Right renal cortex interstitium (tissue), 3 donors: ENCODE measurements around the gene MXRA8. TPM values are rescaled to one million over a fixed set of nuclear protein-coding genes. Genes with fewer than 3 reads are reported as not detected.

Experiments
- DNase-seq, 3 donors: peaks; one replicate each; pipeline ENCODE4 v3.0.0-alpha.2; 2013; ENCODE audit warnings: low read depth in 3 of 3, low spot score in 2 of 3
- polyA plus RNA-seq, 3 donors: library from polyadenylated mRNA; unstranded; fragments of 120-200 nt; gene quantifications; one replicate each; pipeline ENCODE4 v1.2.1, GENCODE V29; 2013; ENCODE audit not compliant: insufficient read length in 3 of 3

MXRA8 gene
- polyA plus RNA-seq, 3 donors: 145 to 157 (median 156) TPM

DNA sequence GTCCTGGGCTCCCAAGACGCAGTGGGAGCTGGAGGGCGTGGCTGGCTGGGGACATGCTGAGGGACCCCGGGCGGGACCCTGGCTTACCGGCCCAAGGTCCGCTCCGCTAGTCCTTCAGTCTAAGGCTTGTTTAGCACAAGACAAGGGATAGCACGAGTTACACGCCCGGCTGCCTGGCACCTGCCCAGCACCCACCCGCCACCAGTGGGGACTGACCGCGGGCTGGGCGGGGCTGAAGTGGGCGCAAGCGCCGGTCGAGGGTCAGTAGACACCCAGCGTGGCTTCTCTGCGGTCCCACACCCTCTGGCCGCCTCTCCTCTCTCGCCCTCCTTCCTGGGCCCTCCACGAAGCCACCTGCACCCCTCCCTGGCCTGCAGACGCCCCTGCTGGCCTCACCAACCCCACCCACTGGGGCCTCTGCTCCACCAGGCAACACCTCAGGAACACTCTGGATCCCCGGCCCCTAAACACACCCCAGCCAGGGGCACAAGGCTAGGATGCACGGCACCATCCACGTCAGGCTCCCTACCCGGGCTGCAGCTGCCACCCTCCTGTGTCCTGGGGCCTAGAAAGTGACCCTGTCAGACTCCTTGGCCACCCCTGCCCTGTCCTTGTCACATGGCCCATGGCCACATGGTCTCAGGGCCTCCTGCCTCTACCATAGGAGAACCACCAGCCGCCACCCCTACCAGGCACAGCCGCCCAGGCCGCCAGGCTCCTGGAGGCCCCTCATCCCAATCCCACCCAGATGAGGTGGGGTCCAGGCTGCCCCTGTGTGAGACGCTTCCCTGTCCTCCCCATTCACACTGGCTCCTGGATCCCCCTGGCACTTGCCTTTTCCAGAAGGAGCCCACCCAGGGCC is 21.2 kb downstream of the MXRA8 start:
- no peak for DNase-seq

DNA sequence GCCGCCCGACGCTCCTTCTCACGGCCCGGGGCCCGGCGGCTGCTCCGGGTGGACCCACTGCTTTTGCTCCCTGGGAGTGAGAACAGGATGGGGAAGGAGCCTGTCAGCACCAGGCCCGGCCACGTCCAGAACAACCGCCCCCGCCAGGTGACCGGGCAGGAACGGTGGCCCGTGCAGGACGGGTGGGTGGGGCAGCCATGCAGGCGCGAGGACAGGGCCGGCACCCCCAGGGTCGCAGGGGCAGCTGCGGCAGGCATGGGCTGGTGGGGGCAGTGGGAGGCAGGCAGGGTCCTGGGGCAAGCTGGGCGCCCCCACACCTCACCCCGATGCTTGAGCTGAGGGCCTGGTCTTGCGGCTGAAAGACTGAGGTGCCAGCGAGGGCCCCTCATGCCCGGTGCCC is 21.9 kb downstream of the MXRA8 start:
- no peak for DNase-seq

DNA sequence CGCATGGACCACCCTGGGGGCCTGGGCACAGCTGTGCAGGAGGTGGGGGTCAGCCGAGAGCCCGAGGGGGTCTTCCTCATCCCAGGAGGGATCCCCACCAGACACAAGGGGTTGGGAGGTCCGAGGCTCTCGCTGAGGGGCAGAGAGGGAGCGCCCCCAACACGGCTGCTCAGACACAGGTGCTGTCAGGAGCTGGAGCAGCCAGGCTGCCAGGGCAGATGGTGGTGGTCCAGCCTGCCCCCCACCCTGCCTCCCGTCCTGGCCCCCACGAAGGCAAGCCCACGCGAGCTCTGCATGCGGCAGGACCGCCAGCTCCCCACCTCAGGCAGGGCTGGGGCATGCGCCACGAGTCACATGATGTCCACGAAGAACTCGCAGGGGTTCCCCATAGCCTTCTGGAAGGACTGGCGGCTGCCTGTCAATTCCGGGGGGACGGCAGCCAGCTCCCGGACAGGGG is 22.5 kb downstream of the MXRA8 start:
- no peak for DNase-seq

DNA sequence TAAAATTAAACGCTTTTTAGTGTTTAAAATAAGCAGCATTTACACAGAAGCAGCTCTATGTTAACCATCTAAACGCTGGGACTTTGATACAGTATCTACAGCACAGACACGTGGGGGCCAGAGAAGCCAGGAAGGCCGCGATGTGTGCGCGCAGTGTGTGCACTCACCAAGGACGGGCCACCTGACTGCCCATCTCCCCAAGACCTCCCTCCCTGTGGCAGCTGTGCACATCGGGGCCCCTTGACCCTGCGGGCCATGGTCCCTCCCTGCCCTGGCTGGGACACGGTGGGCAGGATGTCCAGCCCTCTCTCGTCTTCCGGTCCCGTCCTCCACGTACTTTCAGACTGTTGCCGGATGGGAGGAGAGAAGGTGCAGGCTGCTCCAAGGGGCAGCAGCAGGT is 23.1 kb downstream of the MXRA8 start:
- no peak for DNase-seq

DNA sequence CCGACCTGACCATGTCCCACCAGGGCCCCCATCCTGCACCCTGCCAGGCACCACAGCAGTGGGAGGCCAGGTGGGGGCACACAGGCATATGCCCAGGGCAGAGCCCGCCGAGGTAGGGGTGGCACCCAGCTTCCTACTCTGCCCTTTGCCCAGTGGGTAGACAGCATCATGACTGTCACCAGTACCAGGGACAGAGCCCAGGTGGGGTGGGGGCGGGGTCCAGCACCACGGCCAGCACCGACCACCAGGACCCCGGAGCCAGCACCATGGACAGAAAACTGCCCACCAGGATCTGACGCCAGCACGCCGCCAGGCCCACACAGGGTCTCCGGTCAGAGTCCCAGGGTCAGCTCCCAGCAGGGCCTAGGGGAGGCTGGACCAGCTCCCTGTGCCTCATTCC is 23.5 kb downstream of the MXRA8 start:
- no peak for DNase-seq

DNA sequence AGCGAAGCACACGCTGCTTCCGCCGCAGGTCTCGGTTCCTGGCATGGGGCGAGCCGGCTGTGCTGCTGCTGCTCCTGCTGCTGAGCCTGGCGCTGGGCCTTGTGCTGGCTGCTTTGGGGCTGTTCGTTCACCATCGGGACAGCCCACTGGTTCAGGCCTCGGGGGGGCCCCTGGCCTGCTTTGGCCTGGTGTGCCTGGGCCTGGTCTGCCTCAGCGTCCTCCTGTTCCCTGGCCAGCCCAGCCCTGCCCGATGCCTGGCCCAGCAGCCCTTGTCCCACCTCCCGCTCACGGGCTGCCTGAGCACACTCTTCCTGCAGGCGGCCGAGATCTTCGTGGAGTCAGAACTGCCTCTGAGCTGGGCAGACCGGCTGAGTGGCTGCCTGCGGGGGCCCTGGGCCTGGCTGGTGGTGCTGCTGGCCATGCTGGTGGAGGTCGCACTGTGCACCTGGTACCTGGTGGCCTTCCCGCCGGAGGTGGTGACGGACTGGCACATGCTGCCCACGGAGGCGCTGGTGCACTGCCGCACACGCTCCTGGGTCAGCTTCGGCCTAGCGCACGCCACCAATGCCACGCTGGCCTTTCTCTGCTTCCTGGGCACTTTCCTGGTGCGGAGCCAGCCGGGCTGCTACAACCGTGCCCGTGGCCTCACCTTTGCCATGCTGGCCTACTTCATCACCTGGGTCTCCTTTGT is 24.7 kb downstream of the MXRA8 start:
- no peak for DNase-seq

DNA sequence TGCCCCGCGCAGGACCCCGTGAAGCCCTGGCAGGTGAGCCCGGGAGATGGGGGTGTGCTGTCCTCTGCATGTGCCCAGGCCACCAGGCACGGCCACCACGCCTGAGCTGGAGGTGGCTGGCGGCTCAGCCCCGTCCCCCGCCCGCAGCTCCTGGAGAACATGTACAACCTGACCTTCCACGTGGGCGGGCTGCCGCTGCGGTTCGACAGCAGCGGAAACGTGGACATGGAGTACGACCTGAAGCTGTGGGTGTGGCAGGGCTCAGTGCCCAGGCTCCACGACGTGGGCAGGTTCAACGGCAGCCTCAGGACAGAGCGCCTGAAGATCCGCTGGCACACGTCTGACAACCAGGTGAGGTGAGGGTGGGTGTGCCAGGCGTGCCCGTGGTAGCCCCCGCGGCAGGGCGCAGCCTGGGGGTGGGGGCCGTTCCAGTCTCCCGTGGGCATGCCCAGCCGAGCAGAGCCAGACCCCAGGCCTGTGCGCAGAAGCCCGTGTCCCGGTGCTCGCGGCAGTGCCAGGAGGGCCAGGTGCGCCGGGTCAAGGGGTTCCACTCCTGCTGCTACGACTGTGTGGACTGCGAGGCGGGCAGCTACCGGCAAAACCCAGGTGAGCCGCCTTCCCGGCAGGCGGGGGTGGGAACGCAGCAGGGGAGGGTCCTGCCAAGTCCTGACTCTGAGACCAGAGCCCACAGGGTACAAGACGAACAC is 25.4 kb downstream of the MXRA8 start:
- DNase-seq: no peak

DNA sequence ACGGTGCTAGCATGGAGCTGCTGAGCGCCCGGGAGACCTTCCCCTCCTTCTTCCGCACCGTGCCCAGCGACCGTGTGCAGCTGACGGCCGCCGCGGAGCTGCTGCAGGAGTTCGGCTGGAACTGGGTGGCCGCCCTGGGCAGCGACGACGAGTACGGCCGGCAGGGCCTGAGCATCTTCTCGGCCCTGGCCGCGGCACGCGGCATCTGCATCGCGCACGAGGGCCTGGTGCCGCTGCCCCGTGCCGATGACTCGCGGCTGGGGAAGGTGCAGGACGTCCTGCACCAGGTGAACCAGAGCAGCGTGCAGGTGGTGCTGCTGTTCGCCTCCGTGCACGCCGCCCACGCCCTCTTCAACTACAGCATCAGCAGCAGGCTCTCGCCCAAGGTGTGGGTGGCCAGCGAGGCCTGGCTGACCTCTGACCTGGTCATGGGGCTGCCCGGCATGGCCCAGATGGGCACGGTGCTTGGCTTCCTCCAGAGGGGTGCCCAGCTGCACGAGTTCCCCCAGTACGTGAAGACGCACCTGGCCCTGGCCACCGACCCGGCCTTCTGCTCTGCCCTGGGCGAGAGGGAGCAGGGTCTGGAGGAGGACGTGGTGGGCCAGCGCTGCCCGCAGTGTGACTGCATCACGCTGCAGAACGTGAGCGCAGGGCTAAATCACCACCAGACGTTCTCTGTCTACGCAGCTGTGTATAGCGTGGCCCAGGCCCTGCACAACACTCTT is 26.2 kb downstream of the MXRA8 start:
- no peak for DNase-seq

DNA sequence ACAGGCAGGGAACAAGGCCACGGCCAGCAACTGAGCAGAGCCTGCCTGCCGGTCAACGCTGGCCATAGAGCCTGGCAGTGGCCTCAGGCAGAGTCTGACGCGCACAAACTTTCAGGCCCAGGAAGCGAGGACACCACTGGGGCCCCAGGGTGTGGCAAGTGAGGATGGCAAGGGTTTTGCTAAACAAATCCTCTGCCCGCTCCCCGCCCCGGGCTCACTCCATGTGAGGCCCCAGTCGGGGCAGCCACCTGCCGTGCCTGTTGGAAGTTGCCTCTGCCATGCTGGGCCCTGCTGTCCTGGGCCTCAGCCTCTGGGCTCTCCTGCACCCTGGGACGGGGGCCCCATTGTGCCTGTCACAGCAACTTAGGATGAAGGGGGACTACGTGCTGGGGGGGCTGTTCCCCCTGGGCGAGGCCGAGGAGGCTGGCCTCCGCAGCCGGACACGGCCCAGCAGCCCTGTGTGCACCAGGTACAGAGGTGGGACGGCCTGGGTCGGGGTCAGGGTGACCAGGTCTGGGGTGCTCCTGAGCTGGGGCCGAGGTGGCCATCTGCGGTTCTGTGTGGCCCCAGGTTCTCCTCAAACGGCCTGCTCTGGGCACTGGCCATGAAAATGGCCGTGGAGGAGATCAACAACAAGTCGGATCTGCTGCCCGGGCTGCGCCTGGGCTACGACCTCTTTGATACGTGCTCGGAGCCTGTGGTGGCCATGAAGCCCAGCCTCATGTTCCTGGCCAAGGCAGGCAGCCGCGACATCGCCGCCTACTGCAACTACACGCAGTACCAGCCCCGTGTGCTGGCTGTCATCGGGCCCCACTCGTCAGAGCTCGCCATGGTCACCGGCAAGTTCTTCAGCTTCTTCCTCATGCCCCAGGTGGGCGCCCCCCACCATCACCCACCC is 27.0 kb downstream of the MXRA8 start, which contains the start of gene TAS1R3:
TSS of gene TAS1R3 (plus strand) at position 213 of the 898 bp plus-strand sequence. CDS start at position 279, 66 bp downstream.
- no peak for DNase-seq

DNA sequence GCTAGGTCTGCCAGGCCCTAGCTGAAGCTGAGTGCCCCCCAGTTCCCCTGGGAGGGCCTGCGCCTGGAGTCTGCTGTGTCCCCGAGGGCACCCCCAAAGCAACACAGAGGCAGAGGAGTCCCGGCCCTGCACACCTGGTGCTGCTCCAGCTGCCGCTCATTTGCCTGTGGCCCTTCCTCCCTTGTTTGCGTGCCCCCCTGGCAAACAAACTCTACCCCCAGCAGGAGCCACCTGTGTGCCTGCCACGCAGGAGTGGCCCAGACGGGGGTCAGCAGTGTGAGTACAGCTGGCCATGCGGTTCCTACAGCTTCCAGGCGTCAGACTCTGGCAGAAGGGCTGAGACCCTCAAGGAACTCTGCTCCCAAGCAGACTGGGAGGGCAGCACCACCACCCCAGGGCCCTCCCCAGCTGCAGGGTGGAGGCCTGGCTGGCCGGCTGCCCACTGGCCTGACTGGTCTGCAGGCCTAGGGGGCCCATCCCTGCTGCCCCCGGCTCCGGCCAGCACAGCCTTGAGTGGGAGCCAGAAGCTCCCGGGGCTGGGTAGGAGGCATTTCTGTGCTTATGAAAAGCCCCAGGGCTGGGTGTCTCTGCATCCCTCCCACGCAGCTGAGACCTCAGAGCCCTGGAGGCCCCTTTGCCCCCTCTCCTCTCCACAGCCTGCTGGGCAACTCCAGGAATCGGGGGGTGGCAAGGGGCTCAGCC is 27.8 kb downstream of the MXRA8 start:
- DNase-seq: no peak

DNA sequence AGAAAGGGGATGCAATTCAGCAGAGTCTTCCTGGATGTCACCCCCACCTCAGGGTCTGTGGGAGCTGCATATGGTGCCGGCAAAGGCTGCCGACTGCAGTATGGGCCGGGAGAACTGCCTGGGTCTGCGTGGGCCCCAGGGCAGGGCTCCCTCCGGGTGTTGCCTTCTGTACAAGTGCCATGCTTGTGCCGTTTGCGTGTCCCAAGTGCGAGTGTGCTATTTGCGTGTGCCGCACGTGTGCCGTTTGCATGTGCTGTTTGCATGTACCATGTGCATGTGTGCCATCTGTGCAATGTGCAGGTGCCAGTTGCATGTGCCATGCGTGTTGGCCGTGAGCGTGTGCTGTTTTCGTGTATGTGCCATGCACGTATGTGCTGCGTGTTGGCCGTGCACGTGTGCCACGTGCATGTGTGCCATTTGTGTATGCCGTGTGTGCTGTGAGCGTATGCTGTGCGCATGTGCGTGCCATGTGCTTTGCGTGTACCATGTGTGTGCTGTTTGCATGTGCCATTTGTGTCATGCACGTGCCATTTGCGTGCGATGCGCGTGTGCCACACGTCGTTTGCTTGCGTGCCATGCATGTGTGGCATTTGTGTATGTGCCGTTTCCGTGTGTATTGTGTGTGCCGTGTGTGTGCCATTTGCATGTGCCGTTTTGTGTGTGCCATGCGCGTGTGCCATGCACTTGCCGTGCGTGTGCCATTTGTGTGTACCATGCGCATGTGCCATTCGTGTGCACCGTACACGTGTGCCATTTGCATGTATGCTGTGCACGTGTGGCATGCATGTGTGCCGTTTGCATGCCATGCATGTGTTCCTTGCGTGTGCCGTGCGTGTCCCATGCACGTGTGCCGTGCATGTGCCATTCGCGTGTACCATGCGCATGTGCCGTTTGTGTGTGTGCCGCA is 28.8 kb downstream of the MXRA8 start:
- no peak for DNase-seq

DNA sequence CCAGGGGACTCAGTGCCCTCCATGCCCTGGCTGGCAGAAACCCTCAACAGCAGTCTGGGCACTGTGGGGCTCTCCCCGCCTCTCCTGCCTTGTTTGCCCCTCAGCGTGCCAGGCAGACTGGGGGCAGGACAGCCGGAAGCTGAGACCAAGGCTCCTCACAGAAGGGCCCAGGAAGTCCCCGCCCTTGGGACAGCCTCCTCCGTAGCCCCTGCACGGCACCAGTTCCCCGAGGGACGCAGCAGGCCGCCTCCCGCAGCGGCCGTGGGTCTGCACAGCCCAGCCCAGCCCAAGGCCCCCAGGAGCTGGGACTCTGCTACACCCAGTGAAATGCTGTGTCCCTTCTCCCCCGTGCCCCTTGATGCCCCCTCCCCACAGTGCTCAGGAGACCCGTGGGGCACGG is 30.1 kb downstream of the MXRA8 start:
- no peak for DNase-seq

DNA sequence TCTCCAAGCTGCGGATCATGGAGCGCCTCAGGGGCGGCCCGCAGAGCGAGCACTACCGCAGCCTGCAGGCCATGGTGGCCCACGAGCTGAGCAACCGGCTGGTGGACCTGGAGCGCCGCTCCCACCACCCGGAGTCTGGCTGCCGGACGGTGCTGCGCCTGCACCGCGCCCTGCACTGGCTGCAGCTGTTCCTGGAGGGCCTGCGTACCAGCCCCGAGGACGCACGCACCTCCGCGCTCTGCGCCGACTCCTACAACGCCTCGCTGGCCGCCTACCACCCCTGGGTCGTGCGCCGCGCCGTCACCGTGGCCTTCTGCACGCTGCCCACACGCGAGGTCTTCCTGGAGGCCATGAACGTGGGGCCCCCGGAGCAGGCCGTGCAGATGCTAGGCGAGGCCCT is 31.1 kb downstream of the MXRA8 start:
- no peak for DNase-seq

DNA sequence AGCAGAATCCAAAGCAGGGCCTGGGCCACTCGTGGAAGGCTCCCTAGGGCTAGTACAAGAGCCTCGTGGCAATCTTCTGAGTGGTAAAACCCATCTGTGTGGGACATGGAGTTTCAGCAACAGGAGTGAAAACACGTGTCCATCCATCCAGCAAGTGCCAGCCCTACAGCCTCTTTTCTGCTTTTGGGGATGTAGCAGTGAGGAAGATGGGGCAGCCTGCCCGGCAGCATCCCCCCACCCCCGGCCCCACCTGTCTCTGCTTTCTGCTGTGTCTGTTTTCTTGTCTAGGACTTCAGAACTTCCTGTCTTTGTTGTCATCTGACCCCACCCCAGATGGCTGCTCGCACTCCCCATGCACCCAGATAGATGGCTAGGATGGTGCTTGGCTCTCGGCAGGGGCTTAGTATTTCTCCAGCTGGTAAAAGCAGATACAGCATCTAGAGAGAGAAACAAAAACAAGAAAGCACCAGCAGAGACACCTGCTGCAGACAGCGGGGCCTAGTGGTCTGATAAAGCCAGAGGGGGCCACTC is 32.2 kb downstream of the MXRA8 start:
- DNase-seq: no peak

DNA sequence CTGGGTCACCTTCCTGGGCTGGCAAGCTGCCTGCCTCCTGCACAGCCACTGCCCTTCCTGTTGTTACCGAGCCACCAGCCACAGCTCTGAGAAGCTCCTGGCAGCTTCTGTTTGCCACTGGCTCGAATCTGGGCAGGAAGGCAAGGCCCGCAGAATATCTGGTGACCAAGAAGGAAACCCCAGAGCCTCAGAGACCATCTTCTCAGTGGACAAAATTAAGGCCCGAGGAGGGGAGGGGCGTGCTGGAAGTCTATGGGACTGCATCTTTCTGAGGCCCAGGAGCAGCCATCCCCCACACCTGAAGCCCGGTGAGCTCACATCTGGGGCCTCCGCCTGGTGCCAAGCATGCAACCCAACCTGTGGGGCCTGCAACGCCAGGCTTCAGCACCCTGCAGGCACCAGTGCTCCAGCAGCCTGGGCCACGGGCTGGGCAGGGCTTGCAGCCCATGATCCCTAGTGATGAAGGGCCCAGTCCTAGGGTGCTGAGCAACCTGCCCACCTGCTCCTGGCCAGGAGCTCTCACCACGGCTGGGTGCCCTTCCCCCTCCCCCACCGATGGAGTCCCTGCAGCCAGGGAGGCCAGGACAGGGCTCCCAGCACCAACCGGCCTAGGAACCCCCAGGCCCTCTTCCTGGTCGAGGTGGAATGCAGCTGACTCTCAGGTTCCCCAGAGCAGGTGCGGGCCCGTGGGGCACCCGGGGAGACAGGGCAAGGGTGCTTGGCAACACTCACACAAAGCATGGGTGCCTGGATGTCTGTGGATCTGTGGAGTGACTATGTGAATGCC is 32.9 kb downstream of the MXRA8 start:
- no peak for DNase-seq

DNA sequence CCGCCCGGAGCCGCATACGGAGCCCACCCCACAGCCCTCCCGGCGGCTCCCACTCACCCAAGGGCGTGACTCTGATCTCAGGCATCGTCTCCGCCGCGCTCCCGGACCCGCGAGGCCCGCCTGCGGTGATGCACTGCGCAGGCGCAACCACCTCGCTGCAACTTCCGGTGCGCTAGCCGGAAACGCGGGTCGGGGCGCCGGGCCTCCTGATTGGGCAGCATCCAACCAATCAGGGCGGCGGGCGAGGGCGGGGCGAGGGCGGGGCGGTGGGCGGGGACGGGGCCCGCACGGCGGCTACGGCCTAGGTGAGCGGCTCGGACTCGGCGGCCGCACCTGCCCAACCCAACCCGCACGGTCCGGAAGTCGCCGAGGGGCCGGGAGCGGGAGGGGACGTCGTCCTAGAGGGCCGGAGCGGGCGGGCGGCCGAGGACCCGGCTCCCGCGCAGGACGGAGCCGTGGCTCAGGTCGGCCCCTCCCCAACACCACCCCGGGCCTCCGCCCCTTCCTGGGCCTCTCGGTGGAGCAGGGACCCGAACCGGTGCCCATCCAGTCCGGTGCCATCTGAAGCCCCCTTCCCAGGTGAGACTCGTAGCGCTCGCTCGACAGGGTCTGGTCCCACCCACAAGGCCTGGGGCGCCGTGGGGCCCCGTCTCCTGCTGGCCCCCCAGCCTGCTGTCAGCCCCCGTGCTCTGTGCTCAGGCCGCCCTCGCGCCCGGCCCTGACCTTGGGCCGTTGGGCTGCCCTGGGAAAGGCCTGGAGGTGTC is 33.6 kb downstream of the MXRA8 start, which contains the start of the genes CPTP and INTS11:
TSS of gene CPTP (plus strand) at position 279 of the 764 bp plus-strand sequence. CDS start 2,109 bp downstream, outside the sequence.
TSS of gene INTS11 (minus strand) at position 137 of the 764 bp plus-strand sequence. CDS start at position 85, 52 bp downstream.
- DNase-seq: peak in 2 of 3 donors; percentile 76 to 78
